Neural cell (in vitro differentiated cells): Measurements from ENCODE around the gene CCNG2. TPM values are rescaled to one million over a fixed set of nuclear protein-coding genes. Genes with fewer than 3 reads are reported as not detected.

Experiments
- H2AFZ ChIP-seq: fragments of 200-600, 300-800 bp; sonication (generic), shearing (Covaris generic); 2 replicates; pipeline ENCODE4 v1.6.0; 2014; ENCODE audit warnings: low read depth, mild to moderate bottlenecking, antibody characterized with exemption, low read length, moderate library complexity
- H3F3A ChIP-seq: fragments of 200-600 bp; shearing (Covaris generic); 2 replicates; pipeline ENCODE4 v1.6.1; 2016; ENCODE audit warnings: mild to moderate bottlenecking, moderate library complexity, mixed read lengths, antibody characterized with exemption, low read length; ENCODE audit not compliant: insufficient read depth, poor library complexity, severe bottlenecking
- H3K27ac ChIP-seq: fragments of 200-600, 300-800 bp; sonication (generic), shearing (Covaris generic); 2 replicates; pipeline ENCODE4 v1.5.1; 2014; ENCODE audit warnings: mild to moderate bottlenecking, low read length, moderate library complexity
- H3K27me3 ChIP-seq: fragments of 300-800, 200-600 bp; sonication (generic), shearing (Covaris generic); 2 replicates; pipeline ENCODE4 v1.6.0; 2014; ENCODE audit warnings: mild to moderate bottlenecking, low read depth, low read length, moderate library complexity; ENCODE audit not compliant: insufficient read depth
- H3K36me3 ChIP-seq: fragments of 300-800, 200-600 bp; sonication (generic), shearing (Covaris generic); 2 replicates; pipeline ENCODE4 v1.5.1; 2014; ENCODE audit warnings: mild to moderate bottlenecking, antibody characterized with exemption, low read length, moderate library complexity; ENCODE audit not compliant: insufficient read depth
- H3K4me2 ChIP-seq: fragments of 300-800, 200-600 bp; sonication (generic), shearing (Covaris generic); 2 replicates; pipeline ENCODE4 v1.6.0; 2014; ENCODE audit warnings: mild to moderate bottlenecking, low read length
- H3K4me3 ChIP-seq: fragments of 300-800, 200-600 bp; sonication (generic), shearing (Covaris generic); 2 replicates; pipeline ENCODE4 v1.5.1; 2014; ENCODE audit warnings: mild to moderate bottlenecking, low read length, moderate library complexity
- H3K79me2 ChIP-seq: fragments of 200-600 bp; shearing (Covaris generic); replicated peaks from 2 replicates; pipeline ENCODE4 v1.6.0; 2014; ENCODE audit warnings: mild to moderate bottlenecking, low read length, moderate library complexity; ENCODE audit not compliant: insufficient read depth
- H3K9ac ChIP-seq: fragments of 300-800, 200-600 bp; sonication (generic), shearing (Covaris generic); 2 replicates; pipeline ENCODE4 v1.6.1; 2016; ENCODE audit warnings: mild to moderate bottlenecking, low read length, mixed read lengths
- H3K9me2 ChIP-seq: fragments of 200-600 bp; shearing (Covaris generic); 2 replicates; pipeline ENCODE4 v1.6.1; 2016; ENCODE audit warnings: mild to moderate bottlenecking, low read length, mixed read lengths; ENCODE audit not compliant: insufficient read depth
- H3K9me3 ChIP-seq: fragments of 200-600, 300-800 bp; sonication (generic), shearing (Covaris generic); 2 replicates; pipeline ENCODE4 v1.6.1; 2016; ENCODE audit warnings: mild to moderate bottlenecking, mixed run types, low read length, moderate library complexity, mixed read lengths
- H4K20me1 ChIP-seq: fragments of 200-600 bp; shearing (Covaris generic); 2 replicates; pipeline ENCODE4 v1.6.1; 2016; ENCODE audit warnings: mild to moderate bottlenecking, mixed run types; ENCODE audit not compliant: insufficient read depth
- EP300 ChIP-seq: fragments of 450-650 bp; conservative IDR thresholded peaks from 2 replicates; pipeline ENCODE4 v1.6.1; 2014; ENCODE audit warnings: antibody characterized with exemption, mild to moderate bottlenecking, moderate library complexity; ENCODE audit not compliant: poor library complexity, severe bottlenecking
- EZH2 ChIP-seq: fragments of 200-600, 300-800 bp; shearing (Covaris generic), sonication (generic); IDR thresholded peaks from 2 replicates; pipeline ENCODE4 v1.6.1; 2014; ENCODE audit warnings: antibody characterized with exemption, low read length, borderline replicate concordance, mild to moderate bottlenecking; ENCODE audit not compliant: insufficient read depth, poor library complexity, severe bottlenecking
- MXI1 ChIP-seq: fragments of 450-650 bp; conservative IDR thresholded peaks from 2 replicates; pipeline ENCODE4 v1.6.1; 2014; ENCODE audit warnings: antibody characterized with exemption, mild to moderate bottlenecking; ENCODE audit not compliant: poor library complexity, severe bottlenecking
- POLR2AphosphoS5 ChIP-seq: IDR thresholded peaks from 2 replicates; pipeline ENCODE4 v1.6.1; 2012
- RAD21 ChIP-seq: fragments of 450-650 bp; conservative IDR thresholded peaks from 2 replicates; pipeline ENCODE4 v1.6.1; 2014; ENCODE audit warnings: antibody characterized with exemption, mild to moderate bottlenecking, moderate library complexity
- REST ChIP-seq: IDR thresholded peaks from 2 replicates; pipeline ENCODE4 v1.6.1; 2012; ENCODE audit warnings: borderline replicate concordance
- SMC3 ChIP-seq: fragments of 450-650 bp; conservative IDR thresholded peaks from 2 replicates; pipeline ENCODE4 v1.6.1; 2014; ENCODE audit warnings: antibody characterized with exemption, mild to moderate bottlenecking, moderate library complexity; ENCODE audit not compliant: poor library complexity
- TAF1 ChIP-seq: IDR thresholded peaks from 2 replicates; pipeline ENCODE4 v1.6.1; 2012; ENCODE audit warnings: low read depth
- polyA plus RNA-seq: library from polyadenylated mRNA; depleted of rRNA; stranded (reverse); fragments of >200 nt; gene quantifications from 2 replicates; pipeline ENCODE4 v1.2.3, GENCODE V29; 2014
- TF ChIP-seq, protein P1 (sequence below): fragments of 450-650 bp; IDR thresholded peaks from 2 replicates; pipeline ENCODE4 v1.5.1; 2014; ENCODE audit warnings: antibody characterized with exemption, mild to moderate bottlenecking, moderate library complexity; ENCODE audit not compliant: poor library complexity, severe bottlenecking

CCNG2 gene
- polyA plus RNA-seq, 1 donor from 2014 or later = 132 TPM

DNA sequence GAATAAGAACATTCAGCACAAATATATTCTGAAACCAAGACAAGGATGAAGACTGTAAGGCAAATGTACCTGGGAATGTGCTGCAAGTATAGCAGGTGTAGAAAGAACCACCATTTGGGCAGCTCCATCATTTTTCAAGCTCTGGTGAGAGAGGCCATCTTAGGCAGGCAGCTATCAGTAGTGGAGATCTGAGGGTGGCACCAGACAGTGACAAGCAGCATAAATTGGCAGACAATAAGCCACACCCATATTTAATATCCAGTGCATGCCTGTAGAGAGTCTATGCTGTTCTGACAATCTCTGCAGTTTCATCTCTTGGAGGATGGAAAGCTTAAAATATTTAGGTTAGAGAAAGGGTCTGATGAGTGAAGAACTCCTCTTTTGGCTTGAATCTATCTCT lies 22.5 kb downstream of the CCNG2 start:
- H2AFZ ChIP-seq = no peak overlapping the region
- H3F3A ChIP-seq = no peaks in the 10 kb centered on the region
- H3K36me3 ChIP-seq = no peaks in the 10 kb centered on the region
- H4K20me1 ChIP-seq = no peaks in the 10 kb centered on the region
- no peaks in the 10 kb centered on the region for H3K79me2 ChIP-seq
- no peaks in the 10 kb centered on the region for H3K9me2 ChIP-seq
- H3K4me2 ChIP-seq = no peak overlapping the region
- no peaks in the 10 kb centered on the region for H3K27me3 ChIP-seq
- H3K9ac ChIP-seq = no peak overlapping the region
- H3K27ac ChIP-seq = no peak overlapping the region
- H3K9me3 ChIP-seq = no peaks in the 10 kb centered on the region
- no peak overlapping the region for H3K4me3 ChIP-seq
- TF ChIP-seq MXI1 = no peak
- no peak for TF ChIP-seq RAD21

GRCh38 chr4:77181720-77182119 lies 24.7 kb downstream of the CCNG2 start:
- no peak overlapping the region for H2AFZ ChIP-seq
- H3F3A ChIP-seq = no peaks in the 10 kb centered on the region
- H3K4me3 ChIP-seq = no peak overlapping the region
- H3K4me2 ChIP-seq = no peak overlapping the region
- no peak overlapping the region for H3K9ac ChIP-seq
- no peaks in the 10 kb centered on the region for H3K79me2 ChIP-seq
- H3K36me3 ChIP-seq = no peaks in the 10 kb centered on the region
- no peaks in the 10 kb centered on the region for H4K20me1 ChIP-seq
- no peaks in the 10 kb centered on the region for H3K9me2 ChIP-seq
- H3K27me3 ChIP-seq = no peaks in the 10 kb centered on the region
- no peak overlapping the region for H3K27ac ChIP-seq
- H3K9me3 ChIP-seq = no peaks in the 10 kb centered on the region
- TF ChIP-seq, protein P1, sequence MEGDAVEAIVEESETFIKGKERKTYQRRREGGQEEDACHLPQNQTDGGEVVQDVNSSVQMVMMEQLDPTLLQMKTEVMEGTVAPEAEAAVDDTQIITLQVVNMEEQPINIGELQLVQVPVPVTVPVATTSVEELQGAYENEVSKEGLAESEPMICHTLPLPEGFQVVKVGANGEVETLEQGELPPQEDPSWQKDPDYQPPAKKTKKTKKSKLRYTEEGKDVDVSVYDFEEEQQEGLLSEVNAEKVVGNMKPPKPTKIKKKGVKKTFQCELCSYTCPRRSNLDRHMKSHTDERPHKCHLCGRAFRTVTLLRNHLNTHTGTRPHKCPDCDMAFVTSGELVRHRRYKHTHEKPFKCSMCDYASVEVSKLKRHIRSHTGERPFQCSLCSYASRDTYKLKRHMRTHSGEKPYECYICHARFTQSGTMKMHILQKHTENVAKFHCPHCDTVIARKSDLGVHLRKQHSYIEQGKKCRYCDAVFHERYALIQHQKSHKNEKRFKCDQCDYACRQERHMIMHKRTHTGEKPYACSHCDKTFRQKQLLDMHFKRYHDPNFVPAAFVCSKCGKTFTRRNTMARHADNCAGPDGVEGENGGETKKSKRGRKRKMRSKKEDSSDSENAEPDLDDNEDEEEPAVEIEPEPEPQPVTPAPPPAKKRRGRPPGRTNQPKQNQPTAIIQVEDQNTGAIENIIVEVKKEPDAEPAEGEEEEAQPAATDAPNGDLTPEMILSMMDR = no peak
- TF ChIP-seq RAD21 = no peak
- no peak for TF ChIP-seq TAF1
- no peak for TF ChIP-seq MXI1
- no peak for TF ChIP-seq EP300
- no peak for TF ChIP-seq REST
- TF ChIP-seq EZH2 = no peak
- TF ChIP-seq POLR2AphosphoS5 = no peak
- TF ChIP-seq SMC3 = no peak

GRCh38 chr4:77183777-77184420 lies 26.9 kb downstream of the CCNG2 start:
- Histone ChIP-seq H3K4me3 (no peak overlapping the region), H3K9ac (no peak overlapping the region), H3K9me2 (no peaks in the 10 kb centered on the region), H3F3A (no peaks in the 10 kb centered on the region), H3K9me3 (no peaks in the 10 kb centered on the region), H3K4me2 (no peak overlapping the region), H3K79me2 (no peaks in the 10 kb centered on the region), H3K27me3 (no peaks in the 10 kb centered on the region), H3K36me3 (no peaks in the 10 kb centered on the region), H3K27ac (no peak overlapping the region), H4K20me1 (no peaks in the 10 kb centered on the region), H2AFZ (no peak overlapping the region)
- no peak for TF ChIP-seq RAD21
- TF ChIP-seq EZH2 = no peak
- TF ChIP-seq, protein P1 = no peak
- TF ChIP-seq TAF1 = no peak
- TF ChIP-seq REST = no peak
- no peak for TF ChIP-seq SMC3
- no peak for TF ChIP-seq EP300
- no peak for TF ChIP-seq POLR2AphosphoS5
- no peak for TF ChIP-seq MXI1
